Left lung (tissue), 10 donors: ENCODE data around the gene MRPL43. TPM values are rescaled to one million over a fixed set of nuclear protein-coding genes. Genes with fewer than 3 reads are reported as not detected.

Source experiments
- ATAC-seq: fragments of 200-7000 bp; cut with Tn5 transposase; one replicate; pipeline ENCODE4 v1.9.1; 2020; ENCODE audit warnings: moderate library complexity
- DNase-seq, 4 donors: peaks; one replicate each; pipeline ENCODE4 v3.0.0-alpha.2; 2013 to 2020
- H3K27ac ChIP-seq, 2 donors: fragments of 200-600 bp; sonication (generic) in 1 of 2; one replicate each; pipeline versions ENCODE4 v1.5.0 to v1.8.0; 2020 to 2021
- H3K27me3 ChIP-seq, 2 donors: fragments of 200-600 bp; sonication (generic) in 1 of 2; one replicate each; pipeline versions ENCODE4 v1.5.0 to v1.8.0; 2020 to 2021
- H3K36me3 ChIP-seq, 2 donors: fragments of 200-600 bp; sonication (generic) in 1 of 2; one replicate each; pipeline versions ENCODE4 v1.5.0 to v1.8.0; 2020 to 2021
- H3K4me1 ChIP-seq, 2 donors: fragments of 200-600 bp; one replicate each; pipeline ENCODE4 v1.8.0; 2021
- H3K4me3 ChIP-seq, 2 donors: fragments of 200-600 bp; sonication (generic) in 1 of 2; one replicate each; pipeline versions ENCODE4 v1.5.0 to v1.8.0; 2020 to 2021; ENCODE audit warnings: mild to moderate bottlenecking in 1 of 2
- H3K9me3 ChIP-seq, 2 donors: fragments of 200-600 bp; sonication (generic) in 1 of 2; one replicate each; pipeline versions ENCODE4 v1.5.0 to v1.8.0; 2020 to 2021
- CTCF ChIP-seq, 2 donors: fragments of 200-600 bp; sonication (generic) in 1 of 2; IDR thresholded peaks; one replicate each; pipeline versions ENCODE4 v1.5.0 to v1.8.0; 2021; ENCODE audit warnings: antibody characterized with exemption in 2 of 2
- intact Hi-C, 2 donors: fragments of 100-400 bp; cut with DNase I; formaldehyde crosslinking; loops; one replicate each; pipeline versions ENCODE4 v1.11.2 to v1.14.2; 2022
- polyA plus RNA-seq, 6 donors: library from polyadenylated mRNA; unstranded; fragments of 120-200 nt; gene quantifications; one replicate each; pipeline ENCODE4 v1.2.1, GENCODE V29; 2013; ENCODE audit not compliant: insufficient read length in 6 of 6
- total RNA-seq, 2 donors: library from RNA; stranded (reverse); fragmentation: NEBNext Ultra II Directional; extraction: Animal tissue kit (Norgen Biotek cat#: 25700); gene quantifications; one replicate each; pipeline ENCODE4 v1.2.1, GENCODE V29; 2021
- donor health status: DM: no; HTN: yes; CAD: no.
- donor health status: DM: no; HTN: no; CAD: no.

The MRPL43 gene
- total and polyA plus RNA-seq, 8 donors = 55.0 to 103 (median 82.9) TPM

- no peak overlapping the region for H3K4me3 ChIP-seq
- H3K9me3 ChIP-seq = no peaks in the 10 kb centered on the region
- DNase-seq = peak in 2 of 4 donors; percentile 62 to 83
- peaks cover 5 to 18% of the 10 kb centered on the region in 2 donors for H3K4me1 ChIP-seq
- TF ChIP-seq CTCF (IDR thresholded peaks at IDR 0.05) = no peak
- no peaks in the 10 kb centered on the region for H3K27me3 ChIP-seq
- ATAC-seq = no peak
- H3K36me3 ChIP-seq = peaks cover 3 to 52% of the 10 kb centered on the region in 2 donors
- H3K27ac ChIP-seq = peak overlapping the region in 1 of 2 donors; percentile 23
- intact Hi-C loops = no loop called here
Measured at GRCh38 chr10:101007099-101007711, 19.9 kb upstream of the MRPL43 start.

GRCh38 chr10:101006593-101007098, 19.3 kb upstream of the MRPL43 start:
- H3K9me3 ChIP-seq = no peaks in the 10 kb centered on the region
- peaks cover 3 to 52% of the 10 kb centered on the region in 2 donors for H3K36me3 ChIP-seq
- TF ChIP-seq CTCF (IDR thresholded peaks at IDR 0.05) = no peak
- H3K4me1 ChIP-seq = peaks cover 10 to 19% of the 10 kb centered on the region in 2 donors
- peak overlapping the region in 1 of 2 donors; percentile 23 for H3K27ac ChIP-seq
- DNase-seq (no peak), ATAC-seq (no peak)
- no peak overlapping the region for H3K4me3 ChIP-seq
- intact Hi-C loops = no loop called here
- no peaks in the 10 kb centered on the region for H3K27me3 ChIP-seq

DNA sequence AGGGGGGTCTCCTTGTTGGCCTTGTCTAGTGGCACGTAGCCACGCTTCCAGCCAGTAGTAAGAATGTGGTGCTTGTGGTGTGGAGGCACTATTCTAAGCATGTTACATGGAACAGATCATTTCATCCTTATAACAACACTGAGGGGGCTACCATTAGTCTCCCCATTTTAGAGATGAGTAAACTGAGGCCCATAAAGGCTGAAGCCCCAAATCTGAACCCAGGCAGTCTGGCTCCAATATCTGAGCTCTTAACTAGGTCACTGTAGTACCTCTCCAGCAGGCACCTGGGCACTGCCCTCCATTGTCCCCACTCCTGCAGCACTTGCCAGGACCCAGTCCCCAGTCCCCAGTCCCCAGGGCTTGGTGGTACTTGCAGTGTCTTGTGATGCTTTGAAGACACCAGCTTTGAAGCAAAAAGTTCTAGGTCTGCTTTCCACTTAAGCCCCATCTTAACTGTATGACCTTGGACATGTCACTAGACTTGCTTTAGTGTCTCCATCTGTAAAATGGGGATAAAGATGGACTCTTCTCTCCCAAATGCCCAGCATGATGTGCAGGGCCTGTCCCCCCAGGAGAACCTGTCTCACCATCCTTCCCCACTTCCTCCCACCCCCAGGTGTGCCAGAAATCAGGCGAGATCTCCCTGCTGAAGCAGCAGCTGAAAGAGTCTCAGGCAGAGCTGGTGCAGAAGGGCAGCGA, 18.7 kb upstream of the MRPL43 start:
- intact Hi-C loops = no loop called here
- no peak for TF ChIP-seq CTCF (IDR thresholded peaks at IDR 0.05)
- peaks cover 14 to 25% of the 10 kb centered on the region in 2 donors for H3K4me1 ChIP-seq
- no peak overlapping the region for H3K4me3 ChIP-seq
- DNase-seq (no peak), ATAC-seq (no peak)
- peaks cover 3 to 52% of the 10 kb centered on the region in 2 donors for H3K36me3 ChIP-seq
- H3K27ac ChIP-seq = peak overlapping the region in 1 of 2 donors; percentile 57
- no peaks in the 10 kb centered on the region for H3K9me3 ChIP-seq
- no peaks in the 10 kb centered on the region for H3K27me3 ChIP-seq

DNA sequence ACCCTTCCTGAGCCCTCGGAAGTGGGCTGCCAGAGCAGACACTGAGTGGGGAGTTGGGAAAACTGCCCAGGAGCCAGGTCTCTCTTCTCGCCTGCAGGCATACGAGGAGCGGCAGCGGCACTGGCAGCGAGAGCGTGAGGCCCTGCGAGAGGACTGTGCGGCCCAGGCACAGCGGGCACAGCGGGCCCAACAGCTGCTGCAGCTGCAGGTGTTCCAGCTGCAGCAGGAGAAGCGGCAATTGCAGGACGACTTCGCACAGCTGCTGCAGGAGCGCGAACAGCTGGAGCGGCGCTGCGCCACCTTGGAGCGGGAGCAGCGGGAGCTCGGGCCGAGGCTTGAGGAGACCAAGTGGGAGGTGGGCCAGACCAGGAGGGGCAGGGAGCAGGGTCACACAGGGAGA, 18.1 kb upstream of the MRPL43 start:
- intact Hi-C loops = no loop called here
- H3K4me3 ChIP-seq = no peak overlapping the region
- peak overlapping the region in 1 of 2 donors; percentile 57 for H3K27ac ChIP-seq
- no peak for TF ChIP-seq CTCF (IDR thresholded peaks at IDR 0.05)
- DNase-seq (no peak), ATAC-seq (no peak)
- H3K36me3 ChIP-seq = peaks cover 3 to 52% of the 10 kb centered on the region in 2 donors
- H3K4me1 ChIP-seq = peaks cover 21 to 32% of the 10 kb centered on the region in 2 donors
- no peaks in the 10 kb centered on the region for H3K27me3 ChIP-seq
- no peaks in the 10 kb centered on the region for H3K9me3 ChIP-seq

- Histone ChIP-seq H3K27me3 (no peaks in the 10 kb centered on the region), H3K9me3 (no peaks in the 10 kb centered on the region), H3K36me3 (peaks cover 3 to 52% of the 10 kb centered on the region in 2 donors), H3K4me3 (no peak overlapping the region), H3K27ac (no peak overlapping the region), H3K4me1 (peaks cover 22 to 40% of the 10 kb centered on the region in 2 donors)
- DNase-seq (peak in 1 of 4 donors; percentile 76), ATAC-seq (no peak)
- intact Hi-C loops = no loop called here
- no peak for TF ChIP-seq CTCF (IDR thresholded peaks at IDR 0.05)
Measured at GRCh38 chr10:101003639-101004206, 16.4 kb upstream of the MRPL43 start.
